K562 (cell line): Measurements from ENCODE around the gene STX12. TPM values are rescaled to one million over a fixed set of nuclear protein-coding genes. Genes with fewer than 3 reads are reported as not detected.
A peak's percentile ranks its signal among the peaks of the same experiment; 100 is the strongest.
"Not testable (repeated sequence)": the region's sequence is repeated elsewhere in the genome, so short reads cannot be mapped to it uniquely, and the experiment has no call there.

Experiments
- ATAC-seq: fragments of 200-7000 bp; cut with Tn5 transposase; 3 replicates; pipeline ENCODE4 v1.9.1; 2020; ENCODE audit warnings: moderate library complexity
- BruUV-seq: library from RNA; stranded (reverse); fragments of 400-500 nt; replicated peaks from 2 replicates; lab custom pipeline; 2021; lab: Mats Ljungman, UMichigan
- CTCF ChIA-PET: fragments of 300-600 bp; formaldehyde crosslinking; extraction: SDS; loops from one replicate; lab custom pipeline; 2021; ENCODE audit warnings: low intra/inter-chr PET ratio; lab: Yijun Ruan, JAX
- POLR2A ChIA-PET: fragments of 300-600, 350-650 bp; sonication (Branson Sonifier 250); formaldehyde crosslinking; extraction: SDS; loops from one replicate; lab custom pipeline; 2021; ENCODE audit warnings: antibody characterized with exemption, inconsistent platforms; lab: Yijun Ruan, JAX
- DNase-seq, 4 experiments: peaks; one replicate each; pipeline versions ENCODE4 v3.0.0 to v3.0.0-alpha.2; 2011 to 2018; ENCODE audit warnings: low spot score in 3 of 4, mixed read lengths in 3 of 4; ENCODE audit errors: extremely low read depth in 1 of 4
- FAIRE-seq: peaks from 2 replicates; lab custom pipeline; 2011; peaks lifted over from hg19 to GRCh38; lab: Jason Lieb, UNC
- H2AFZ ChIP-seq: 2 replicates; pipeline ENCODE4 v1.6.0; 2011; ENCODE audit warnings: low read depth, low read length, control low read depth, inconsistent platforms
- H3K27ac ChIP-seq: fragments of 200-600 bp; 3 replicates; pipeline ENCODE4 v1.8.0; 2011; ENCODE audit warnings: low read depth, mild to moderate bottlenecking, control low read depth, inconsistent platforms, low read length, moderate library complexity, mixed read lengths; ENCODE audit errors: extremely low read depth
- H3K27me3 ChIP-seq, 2 experiments: fragments of 300-600 bp in 1 of 2; 2 replicates in 1 of 2; 3 replicates in 1 of 2; pipeline versions ENCODE4 v1.6.0 to v1.8.0; 2011; ENCODE audit warnings: inconsistent platforms in 2 of 2, low read length in 2 of 2, mild to moderate bottlenecking in 1 of 2, mixed read lengths in 1 of 2, moderate library complexity in 1 of 2; ENCODE audit not compliant: control insufficient read depth in 2 of 2, insufficient read depth in 2 of 2
- H3K36me3 ChIP-seq: fragments of 300-600 bp; 3 replicates; pipeline ENCODE4 v1.8.0; 2011; ENCODE audit warnings: mild to moderate bottlenecking, low read length, inconsistent platforms; ENCODE audit not compliant: control insufficient read depth, insufficient read depth
- H3K4me1 ChIP-seq, 2 experiments: fragments of 200-600 bp in 1 of 2; replicated peaks in 1 of 2; 2 replicates in 1 of 2; 3 replicates in 1 of 2; pipeline versions ENCODE4 v1.5.1 to v1.8.0; 2011; ENCODE audit warnings: inconsistent platforms in 2 of 2, low read length in 2 of 2, mild to moderate bottlenecking in 1 of 2, mixed read lengths in 1 of 2, moderate library complexity in 1 of 2; ENCODE audit not compliant: control insufficient read depth in 2 of 2, insufficient read depth in 2 of 2
- H3K4me2 ChIP-seq: 2 replicates; pipeline ENCODE4 v1.6.1; 2011; ENCODE audit warnings: low read length, control low read depth, inconsistent platforms, mixed read lengths; ENCODE audit not compliant: insufficient read depth
- H3K4me3 ChIP-seq: fragments of 200-600 bp; sonication (generic), shearing (Covaris generic); 2 replicates; pipeline ENCODE4 v1.5.1; 2016; ENCODE audit warnings: control low read depth, inconsistent platforms
- H3K79me2 ChIP-seq: fragments of 200-600 bp; 3 replicates; pipeline ENCODE4 v1.8.0; 2011; ENCODE audit warnings: low read length, inconsistent platforms; ENCODE audit not compliant: control insufficient read depth, insufficient read depth
- H3K9ac ChIP-seq, 2 experiments: 2 replicates each; pipeline versions ENCODE4 v1.6.0 to v1.6.1; 2011; ENCODE audit warnings: low read depth in 2 of 2, low read length in 2 of 2, control low read depth in 1 of 2, inconsistent platforms in 1 of 2, mild to moderate bottlenecking in 1 of 2, mixed read lengths in 1 of 2; ENCODE audit not compliant: insufficient read depth in 1 of 2
- H3K9me1 ChIP-seq: one replicate; pipeline ENCODE4 v1.6.0; 2011; ENCODE audit warnings: inconsistent platforms, mild to moderate bottlenecking, low read length, moderate library complexity; ENCODE audit not compliant: control insufficient read depth, insufficient read depth
- H3K9me3 ChIP-seq: replicated peaks from 2 replicates; pipeline ENCODE4 v1.5.1; 2011; ENCODE audit warnings: low read depth, low read length, inconsistent platforms; ENCODE audit not compliant: control insufficient read depth, insufficient read depth
- H4K20me1 ChIP-seq: replicated peaks from 2 replicates; pipeline ENCODE4 v1.6.1; 2011; ENCODE audit warnings: low read length, inconsistent platforms, mixed read lengths; ENCODE audit not compliant: control insufficient read depth, insufficient read depth
- KDM5B ChIP-seq: fragments of 200-600 bp; sonication (generic); IDR thresholded peaks from 2 replicates; pipeline ENCODE4 v1.6.1; 2012; ENCODE audit warnings: low read depth, mild to moderate bottlenecking, moderate library complexity, low read length, control low read depth, inconsistent platforms; ENCODE audit not compliant: insufficient replicate concordance
- NELFE ChIP-seq: IDR thresholded peaks from 2 replicates; pipeline ENCODE4 v1.6.1; 2011; ENCODE audit warnings: mild to moderate bottlenecking; ENCODE audit not compliant: insufficient read depth, insufficient read length
- SMAD3 ChIP-seq: fragments of 450-650 bp; formaldehyde crosslinking; conservative IDR thresholded peaks from 2 replicates; pipeline ENCODE4 v1.4.0; 2020; ENCODE audit warnings: mild to moderate bottlenecking
- TCF7L2 ChIP-seq: fragments of 150-350 bp; IDR thresholded peaks from 2 replicates; pipeline ENCODE4 v1.6.1; 2016; ENCODE audit warnings: low read depth, mild to moderate bottlenecking, low read length, moderate library complexity
- ZNF121 ChIP-seq: sonication (generic); formaldehyde crosslinking; conservative IDR thresholded peaks from 2 replicates; pipeline ENCODE4 v1.8.0; 2022; ENCODE audit warnings: missing genetic modification reagents
- WGBS: fragments of 100-300 bp; shearing (Covaris generic); methylation state at CpG from one replicate; pipeline ENCODE4 v1.1.6; 2016; ENCODE audit warnings: low coverage, mixed read lengths; ENCODE audit not compliant: insufficient coverage; ENCODE audit errors: missing lambda C conversion rate; 5-methylcytosine and 5-hydroxymethylcytosine counted together
- in situ Hi-C: fragments of 300-500 bp; cut with MboI; formaldehyde crosslinking; loops from 4 replicates; pipeline ENCODE4 v1.15.0; 2018; ENCODE audit warnings: inconsistent platforms, mixed read lengths
- intact Hi-C: fragments of 100-400 bp; cut with micrococcal nuclease; formaldehyde crosslinking; loops from 2 replicates; pipeline ENCODE4 v1.14.2; 2022
- polyA plus RNA-seq, 8 experiments: library from polyadenylated mRNA; depleted of rRNA in 4 of 8; stranded (reverse) in 5 of 8; unstranded in 3 of 8; fragments of >200 nt; fragmentation: Nextera tagmentation in 2 of 8; fragmentation: Illumina TruSeq in 1 of 8; extraction: Ambion mirVana in 2 of 8; extraction: Trizol in 1 of 8; gene quantifications; 2 replicates each; pipeline versions ENCODE4 v1.2.1 to v1.2.3, GENCODE V29; 2011 to 2014; ENCODE audit warnings: inconsistent platforms in 1 of 8, missing spikeins in 1 of 8
- total RNA-seq, 7 experiments: library from RNA; depleted of rRNA in 6 of 7; stranded (reverse); fragments of >200 nt in 6 of 7; fragmentation: Illumina TruSeq in 2 of 7; extraction: Trizol in 2 of 7; gene quantifications; 2 replicates each; pipeline versions ENCODE4 v1.2.1 to v1.2.3, GENCODE V29; 2011 to 2021; ENCODE audit warnings: low replicate concordance in 1 of 7

Gene STX12
- total and polyA plus RNA-seq, 9 of the 15 experiments (the other 6 are each of a cell fraction or from before 2014, with no cell fraction given), result 16.9 to 31.3 (median 25.7) TPM

GRCh38 chr1:27774654-27775053, 1.6 kb downstream of the STX12 start:
- Histone ChIP-seq H3K9me3 (no peaks in the 10 kb centered on the region), H3K79me2 (peaks cover 44% of the 10 kb centered on the region), H3K4me2 (no peak overlapping the region), H3K9ac (peak overlapping the region in 1 of 2 experiments; percentile 74; a peak in 1 of 4 replicates), H3K9me1 (no peaks in the 10 kb centered on the region), H3K4me1 (peaks cover 20% of the 10 kb centered on the region in 2 experiments; a peak in 4 of 5 replicates), H4K20me1 (no peaks in the 10 kb centered on the region), H3K4me3 (no peak overlapping the region), H3K27me3 (no peaks in the 10 kb centered on the region), H3K36me3 (peaks cover 9% of the 10 kb centered on the region; the same call in 1 of the 3 replicates), H2AFZ (no peak overlapping the region)
- CTCF ChIA-PET, result no interaction called here
- FAIRE-seq, result no peak
- POLR2A ChIA-PET, result interaction anchor here (0.7 to 3.2 kb wide), 6 partner anchors 8 to 114 kb away, joined by 3 to 25 read pairs (median 14); partner anchors contain the start of genes FAM76A and PPP1R8
- in situ Hi-C loops (no loop called here), intact Hi-C loops (loop anchor here (5.0 kb wide), 1 partner anchor 58 kb away; the partner anchor contains the start of gene PPP1R8)
- ATAC-seq, result no peak
- no TSS peak for BruUV-seq
- WGBS, result 49% methylated on average over 2 of the region's 2 CpGs
- TF ChIP-seq KDM5B (no peak), ZNF121 (peak; percentile 80), SMAD3 (CRISPR knock-in tag) (no peak), TCF7L2 (no peak), NELFE (no peak)
- TF ChIP-seq, all 486 proteins: peak for 1
- H3K27ac ChIP-seq, result no peak overlapping the region
- no peak for DNase-seq

DNA sequence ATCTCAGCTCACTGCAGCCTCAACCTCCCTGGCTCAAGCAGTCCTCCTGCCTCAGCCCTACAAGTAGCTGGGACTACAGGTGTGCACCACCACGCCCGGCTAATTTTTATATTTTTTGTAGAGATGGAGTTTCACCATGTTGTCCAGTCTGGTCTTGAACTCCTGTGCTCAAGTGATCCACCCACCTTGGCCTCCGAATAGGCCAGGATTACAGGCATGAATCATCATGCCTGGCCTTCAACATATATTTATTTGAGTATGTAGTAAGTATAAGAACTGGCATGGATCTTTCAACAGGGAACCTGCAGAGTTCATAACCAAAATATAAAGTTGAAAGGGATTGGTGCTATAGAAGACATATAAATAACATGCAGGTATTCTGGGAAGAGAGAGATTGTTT, 2.3 kb downstream of the STX12 start:
- not testable (repeated sequence) for H4K20me1 ChIP-seq
- H3K79me2 ChIP-seq, result peaks cover 44% of the 10 kb centered on the region

More for the DNA sequence above, 2.3 kb downstream of the STX12 start:
- in situ Hi-C loops, ATAC-seq, H3K9me1 ChIP-seq, H3K4me2 ChIP-seq, H3K4me3 ChIP-seq, FAIRE-seq, H3K9me3 ChIP-seq, H3K27me3 ChIP-seq, BruUV-seq, H3K27ac ChIP-seq, H3K9ac ChIP-seq, H3K36me3 ChIP-seq, DNase-seq, intact Hi-C loops, H2AFZ ChIP-seq: not testable (repeated sequence)
- WGBS, result 67% methylated on average over 3 of the region's 3 CpGs
- POLR2A ChIA-PET, result interaction anchor here (0.7 to 2.9 kb wide), 2 partner anchors 7 to 15 kb away, joined by 3 to 25 read pairs; no protein-coding TSS in a partner anchor
- H3K4me1 ChIP-seq, result peaks cover 21 to 27% of the 10 kb centered on the region in 2 experiments; a peak in 4 of 5 replicates
- CTCF ChIA-PET, result interaction anchor here (0.7 kb wide), 1 partner anchor 49 kb away, joined by 5 read pairs; no protein-coding TSS in a partner anchor
